Uterus (tissue), 4 donors: ENCODE results near the gene DLG5. TPM values are rescaled to one million over a fixed set of nuclear protein-coding genes. Genes with fewer than 3 reads are reported as not detected.
A peak's percentile ranks its signal among the peaks of the same experiment; 100 is the strongest.

ENCODE experiments used
- DNase-seq, 2 donors: peaks; one replicate each; pipeline ENCODE4 v3.0.0-alpha.2; 2019 to 2020
- H3K27ac ChIP-seq, 2 donors: fragments of 200-600 bp; sonication (generic); 1 replicate in 1 of 2; 2 replicates in 1 of 2; pipeline ENCODE4 v1.5.1; 2016 to 2018
- H3K27me3 ChIP-seq, 2 donors: fragments of 200-600 bp; sonication (generic); one replicate each; pipeline ENCODE4 v1.5.1; 2018 to 2019; ENCODE audit warnings: control low read depth in 1 of 2
- H3K36me3 ChIP-seq, 2 donors: fragments of 200-600 bp; sonication (generic); one replicate each; pipeline ENCODE4 v1.5.1; 2019; ENCODE audit warnings: control low read depth in 1 of 2
- H3K4me1 ChIP-seq, 2 donors: fragments of 200-600 bp; sonication (generic); one replicate each; pipeline ENCODE4 v1.5.1; 2018 to 2019; ENCODE audit warnings: control low read depth in 1 of 2
- H3K4me3 ChIP-seq, 2 donors: fragments of 200-600 bp; sonication (generic); 1 replicate in 1 of 2; 2 replicates in 1 of 2; pipeline ENCODE4 v1.5.1; 2018 to 2019; ENCODE audit warnings: mild to moderate bottlenecking in 1 of 2
- H3K9me3 ChIP-seq, 2 donors: fragments of 200-600 bp; sonication (generic); one replicate each; pipeline ENCODE4 v1.5.1; 2019; ENCODE audit warnings: control low read depth in 1 of 2
- CTCF ChIP-seq, 4 experiments: fragments of 200-600 bp in 2 of 4; fragments of 450-650 bp in 2 of 4; sonication (generic) in 2 of 4; IDR thresholded peaks; one replicate each; pipeline ENCODE4 v1.5.1; 2016 to 2019; ENCODE audit warnings: antibody characterized with exemption in 4 of 4, mild to moderate bottlenecking in 2 of 4, moderate library complexity in 1 of 4
- POLR2A ChIP-seq, 2 donors: fragments of 450-650 bp; IDR thresholded peaks; one replicate each; pipeline ENCODE4 v1.6.1; 2016; ENCODE audit warnings: antibody characterized with exemption in 2 of 2, mild to moderate bottlenecking in 1 of 2, moderate library complexity in 1 of 2
- intact Hi-C: fragments of 100-400 bp; cut with DNase I; formaldehyde crosslinking; loops from one replicate; pipeline ENCODE4 v1.15.1; 2023; ENCODE audit warnings: low total_unique reads
- total RNA-seq, 4 donors: library from RNA; depleted of rRNA in 3 of 4; stranded (reverse); fragments of >200 nt in 3 of 4; gene quantifications; one replicate each; pipeline versions ENCODE4 v1.1.0 to v1.2.4, GENCODE V29; 2014 to 2023
- donor health status: DM: yes; HTN: yes; CAD: no.

The DLG5 gene
- total RNA-seq, 4 donors from 2014 or later, result 27.1 to 72.6 (median 46.5) TPM

GRCh38 chr10:77840636-77841035, 85.9 kb downstream of the DLG5 start:
- DNase-seq, result no peak
- intact Hi-C loops, result loop anchor here (10.0 kb wide), 1 partner anchor 84 kb away; the partner anchor contains the start of gene DLG5
- Histone ChIP-seq H3K27me3 (no peaks in the 10 kb centered on the region), H3K4me3 (no peak overlapping the region), H3K27ac (no peak overlapping the region), H3K36me3 (no peaks in the 10 kb centered on the region), H3K9me3 (no peaks in the 10 kb centered on the region), H3K4me1 (no peaks in the 10 kb centered on the region)
- TF ChIP-seq CTCF (IDR thresholded peaks at IDR 0.05) (no peak), POLR2A (IDR thresholded peaks at IDR 0.05) (no peak)

GRCh38 chr10:77837925-77838595, 88.5 kb downstream of the DLG5 start:
- Histone ChIP-seq H3K4me1 (no peaks in the 10 kb centered on the region), H3K27me3 (no peaks in the 10 kb centered on the region), H3K27ac (peak overlapping the region in 1 of 2 donors; percentile 56), H3K9me3 (no peaks in the 10 kb centered on the region), H3K4me3 (no peak overlapping the region), H3K36me3 (no peaks in the 10 kb centered on the region)
- TF ChIP-seq CTCF (IDR thresholded peaks at IDR 0.05) (no peak), POLR2A (IDR thresholded peaks at IDR 0.05) (no peak)
- intact Hi-C loops, result no loop called here
- no peak for DNase-seq

- H3K27ac ChIP-seq, result peak overlapping the region in 1 of 2 donors; percentile 56
- TF ChIP-seq POLR2A (IDR thresholded peaks at IDR 0.05) (no peak), CTCF (IDR thresholded peaks at IDR 0.05) (no peak)
- DNase-seq, result no peak
- no peaks in the 10 kb centered on the region for H3K36me3 ChIP-seq
- H3K9me3 ChIP-seq, result no peaks in the 10 kb centered on the region
- intact Hi-C loops, result no loop called here
- no peak overlapping the region for H3K4me3 ChIP-seq
- H3K27me3 ChIP-seq, result no peaks in the 10 kb centered on the region
- no peaks in the 10 kb centered on the region for H3K4me1 ChIP-seq
Measured at GRCh38 chr10:77837248-77837924, 89.2 kb downstream of the DLG5 start.

GRCh38 chr10:77836299-77836820, 90.2 kb downstream of the DLG5 start:
- no peaks in the 10 kb centered on the region for H3K36me3 ChIP-seq
- no peak for DNase-seq
- H3K9me3 ChIP-seq, result no peaks in the 10 kb centered on the region
- H3K4me1 ChIP-seq, result no peaks in the 10 kb centered on the region
- intact Hi-C loops, result no loop called here
- TF ChIP-seq CTCF (IDR thresholded peaks at IDR 0.05), result no peak
- TF ChIP-seq POLR2A (IDR thresholded peaks at IDR 0.05), result no peak
- no peak overlapping the region for H3K4me3 ChIP-seq
- H3K27ac ChIP-seq, result peak overlapping the region in 1 of 2 donors; percentile 33
- no peaks in the 10 kb centered on the region for H3K27me3 ChIP-seq

- no peak for DNase-seq
- no peak overlapping the region for H3K4me3 ChIP-seq
- intact Hi-C loops, result no loop called here
- H3K9me3 ChIP-seq, result no peaks in the 10 kb centered on the region
- H3K36me3 ChIP-seq, result no peaks in the 10 kb centered on the region
- peak overlapping the region in 1 of 2 donors; percentile 33 for H3K27ac ChIP-seq
- TF ChIP-seq POLR2A (IDR thresholded peaks at IDR 0.05) (no peak), CTCF (IDR thresholded peaks at IDR 0.05) (no peak)
- no peaks in the 10 kb centered on the region for H3K4me1 ChIP-seq
- no peaks in the 10 kb centered on the region for H3K27me3 ChIP-seq
Measured at GRCh38 chr10:77835669-77836086, 90.9 kb downstream of the DLG5 start.
